Tibial artery (tissue), 4 donors: ENCODE results near the gene UBE2M.
A peak's percentile ranks its signal among the peaks of the same experiment; 100 is the strongest.

Source experiments
- DNase-seq, 2 donors: peaks; one replicate each; pipeline ENCODE4 v3.0.0-alpha.2; 2019
- H3K27ac ChIP-seq, 2 donors: fragments of 200-600 bp; sonication (generic) in 1 of 2; 1 replicate in 1 of 2; 2 replicates in 1 of 2; pipeline ENCODE4 v1.5.1; 2018 to 2019; ENCODE audit warnings: mild to moderate bottlenecking in 1 of 2
- H3K27me3 ChIP-seq, 2 donors: fragments of 200-600 bp; sonication (generic) in 1 of 2; one replicate each; pipeline versions ENCODE4 v1.5.1 to v1.6.0; 2016 to 2019
- H3K36me3 ChIP-seq, 3 donors: fragments of 200-600 bp; sonication (generic) in 2 of 3; one replicate each; pipeline ENCODE4 v1.5.1; 2016 to 2019; ENCODE audit warnings: mild to moderate bottlenecking in 2 of 3
- H3K4me1 ChIP-seq, 4 donors: fragments of 200-600 bp; sonication (generic) in 2 of 4; 1 replicate in 3 of 4; 2 replicates in 1 of 4; pipeline ENCODE4 v1.5.1; 2016 to 2019
- H3K4me3 ChIP-seq, 2 donors: fragments of 200-600 bp; sonication (generic) in 1 of 2; 1 replicate in 1 of 2; 2 replicates in 1 of 2; pipeline ENCODE4 v1.5.1; 2018 to 2019; ENCODE audit warnings: mild to moderate bottlenecking in 2 of 2
- H3K9me3 ChIP-seq, 3 donors: fragments of 200-600 bp; sonication (generic) in 1 of 3; one replicate each; pipeline ENCODE4 v1.5.1; 2016 to 2019
- intact Hi-C: fragments of 100-400 bp; cut with DNase I; formaldehyde crosslinking; loops from one replicate; pipeline ENCODE4 v1.15.0; 2023; ENCODE audit warnings: low total_unique reads
- TF ChIP-seq, protein P1 (sequence below), 2 experiments: fragments of 200-600 bp in 1 of 2; fragments of 450-650 bp in 1 of 2; IDR thresholded peaks; one replicate each; pipeline ENCODE4 v1.5.1; 2017 to 2019; ENCODE audit warnings: antibody characterized with exemption in 2 of 2, mild to moderate bottlenecking in 1 of 2, moderate library complexity in 1 of 2

UBE2M gene

DNA sequence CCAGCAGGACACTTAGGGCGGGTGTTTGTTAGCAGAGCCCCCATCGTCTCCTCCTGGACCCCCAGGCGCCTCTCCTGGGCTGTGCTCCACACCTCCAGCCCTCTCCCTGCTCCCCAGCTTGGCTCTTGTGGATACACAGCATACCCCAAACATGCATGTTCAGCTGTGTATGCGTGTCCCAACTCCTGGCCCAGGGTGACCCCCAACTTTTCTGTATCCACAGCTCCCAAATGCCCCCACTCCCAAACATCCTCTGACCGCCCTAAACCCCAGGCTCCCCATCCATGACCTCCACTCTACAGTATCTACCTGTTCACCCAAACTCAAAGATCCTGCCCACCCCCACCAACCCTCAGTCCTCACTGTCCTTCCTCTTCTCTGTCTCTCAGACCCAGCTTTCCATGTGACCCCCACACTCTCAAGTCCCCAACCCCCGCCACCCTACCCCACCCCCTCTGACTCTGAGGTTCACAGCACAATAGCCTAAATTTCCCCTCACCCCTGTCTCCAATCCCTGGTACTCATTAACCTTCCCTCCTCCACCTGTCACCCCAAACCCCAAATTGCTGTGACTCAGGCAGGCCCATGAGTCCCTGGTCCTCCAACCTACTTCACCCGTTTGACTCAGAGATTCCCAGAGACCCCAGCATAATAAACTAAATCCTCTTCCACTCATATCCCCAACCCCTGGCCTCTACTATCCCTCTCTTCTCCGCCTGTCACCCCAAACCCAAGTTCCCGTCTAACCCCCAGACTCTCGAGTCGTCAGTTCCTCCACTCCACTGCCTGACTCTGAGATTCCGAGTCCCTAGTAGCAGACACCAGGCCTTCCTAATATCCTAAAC lies 968 bp downstream of the UBE2M start:
- no peaks in the 10 kb centered on the region for H3K9me3 ChIP-seq
- H3K4me1 ChIP-seq, result peaks cover 0 to 70% (median 59%) of the 10 kb centered on the region in 4 donors
- H3K27ac ChIP-seq, result peak overlapping the region; percentile 99 to 100
- TF ChIP-seq, protein P1, sequence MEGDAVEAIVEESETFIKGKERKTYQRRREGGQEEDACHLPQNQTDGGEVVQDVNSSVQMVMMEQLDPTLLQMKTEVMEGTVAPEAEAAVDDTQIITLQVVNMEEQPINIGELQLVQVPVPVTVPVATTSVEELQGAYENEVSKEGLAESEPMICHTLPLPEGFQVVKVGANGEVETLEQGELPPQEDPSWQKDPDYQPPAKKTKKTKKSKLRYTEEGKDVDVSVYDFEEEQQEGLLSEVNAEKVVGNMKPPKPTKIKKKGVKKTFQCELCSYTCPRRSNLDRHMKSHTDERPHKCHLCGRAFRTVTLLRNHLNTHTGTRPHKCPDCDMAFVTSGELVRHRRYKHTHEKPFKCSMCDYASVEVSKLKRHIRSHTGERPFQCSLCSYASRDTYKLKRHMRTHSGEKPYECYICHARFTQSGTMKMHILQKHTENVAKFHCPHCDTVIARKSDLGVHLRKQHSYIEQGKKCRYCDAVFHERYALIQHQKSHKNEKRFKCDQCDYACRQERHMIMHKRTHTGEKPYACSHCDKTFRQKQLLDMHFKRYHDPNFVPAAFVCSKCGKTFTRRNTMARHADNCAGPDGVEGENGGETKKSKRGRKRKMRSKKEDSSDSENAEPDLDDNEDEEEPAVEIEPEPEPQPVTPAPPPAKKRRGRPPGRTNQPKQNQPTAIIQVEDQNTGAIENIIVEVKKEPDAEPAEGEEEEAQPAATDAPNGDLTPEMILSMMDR (IDR thresholded peaks at IDR 0.05), result no peak
- H3K36me3 ChIP-seq, result peaks cover 13 to 24% (median 21%) of the 10 kb centered on the region in 3 donors
- peak overlapping the region; percentile 89 to 90 for H3K4me3 ChIP-seq
- intact Hi-C loops, result no loop called here
- H3K27me3 ChIP-seq, result no peaks in the 10 kb centered on the region
- peak in 1 of 2 donors; percentile 64 for DNase-seq

DNA sequence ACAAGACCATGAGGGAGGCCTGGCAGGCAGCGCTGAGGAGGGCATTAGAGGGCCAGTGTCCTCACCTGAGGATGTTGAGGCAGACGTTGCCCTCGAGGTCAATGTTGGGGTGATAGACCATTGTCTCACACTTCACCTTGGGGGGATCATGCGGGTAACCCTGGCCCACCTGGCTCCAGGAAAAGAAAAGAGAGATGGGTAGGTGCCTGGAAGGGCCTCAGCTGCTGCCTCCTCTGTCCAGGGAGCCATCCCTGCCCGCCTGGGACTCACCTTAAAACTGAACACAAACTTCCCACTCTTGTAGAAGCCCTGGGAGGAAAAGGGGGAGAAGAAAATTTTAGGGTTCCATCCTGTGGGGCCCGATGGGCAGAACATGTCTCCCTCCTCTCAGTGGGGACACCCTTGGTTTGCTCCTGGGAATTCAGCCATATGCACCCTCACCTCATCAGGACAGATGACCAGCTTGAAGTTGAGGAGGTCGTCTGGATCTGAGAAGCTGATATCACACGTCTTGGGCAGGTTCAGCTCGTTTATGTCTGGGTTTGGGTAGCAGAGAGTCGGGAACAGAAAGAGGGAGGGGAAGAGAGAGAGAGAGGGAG lies 1.7 kb downstream of the UBE2M start:
- Histone ChIP-seq H3K36me3 (peaks cover 19 to 32% (median 28%) of the 10 kb centered on the region in 3 donors), H3K27me3 (no peaks in the 10 kb centered on the region), H3K27ac (peak overlapping the region; percentile 99 to 100), H3K9me3 (no peaks in the 10 kb centered on the region), H3K4me1 (peaks cover 0 to 65% (median 52%) of the 10 kb centered on the region in 4 donors), H3K4me3 (peak overlapping the region; percentile 89 to 90)
- TF ChIP-seq, protein P1 (IDR thresholded peaks at IDR 0.05), result no peak
- intact Hi-C loops, result no loop called here
- DNase-seq, result peak in 1 of 2 donors; percentile 59

DNA sequence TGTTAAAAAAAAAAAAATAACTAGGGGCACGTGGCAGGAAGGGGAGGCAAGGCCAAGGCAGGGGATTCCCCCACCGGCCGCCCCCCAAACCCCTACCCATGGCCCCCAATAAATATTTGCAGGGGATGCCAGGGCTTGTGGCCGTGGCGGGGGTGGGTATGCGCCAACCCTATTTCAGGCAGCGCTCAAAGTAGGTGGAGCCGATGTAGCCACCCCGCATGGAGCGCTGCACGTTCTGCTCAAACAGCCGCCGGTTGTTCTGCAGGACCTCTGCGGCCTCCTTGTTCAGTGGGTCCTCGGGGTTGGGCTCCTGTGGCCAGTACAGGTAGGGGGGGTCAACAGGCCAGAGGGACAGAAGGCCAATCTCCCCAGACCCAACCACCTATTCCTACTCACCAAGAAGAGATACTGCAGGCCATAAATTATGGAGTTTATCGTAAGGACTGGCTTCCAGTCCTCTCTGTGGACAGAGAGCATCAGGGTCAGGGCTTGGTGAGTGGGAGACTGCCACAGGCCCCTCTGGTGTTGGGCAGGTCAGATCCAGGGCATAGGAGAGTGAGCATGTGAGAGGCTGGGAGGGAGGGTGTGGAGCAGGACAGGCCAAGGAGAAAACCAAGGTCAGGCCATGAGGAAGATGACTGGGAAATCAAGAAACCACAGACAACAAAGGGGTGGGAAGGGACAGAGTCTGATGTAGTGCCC lies 2.3 kb downstream of the UBE2M start:
- Histone ChIP-seq H3K27ac (peak overlapping the region; percentile 99 to 100), H3K4me1 (peaks cover 0 to 58% (median 47%) of the 10 kb centered on the region in 4 donors), H3K36me3 (peaks cover 24 to 38% (median 35%) of the 10 kb centered on the region in 3 donors), H3K4me3 (no peak overlapping the region), H3K27me3 (no peaks in the 10 kb centered on the region), H3K9me3 (no peaks in the 10 kb centered on the region)
- intact Hi-C loops, result no loop called here
- DNase-seq, result peak in 1 of 2 donors; percentile 63
- TF ChIP-seq, protein P1 (IDR thresholded peaks at IDR 0.05), result no peak

DNA sequence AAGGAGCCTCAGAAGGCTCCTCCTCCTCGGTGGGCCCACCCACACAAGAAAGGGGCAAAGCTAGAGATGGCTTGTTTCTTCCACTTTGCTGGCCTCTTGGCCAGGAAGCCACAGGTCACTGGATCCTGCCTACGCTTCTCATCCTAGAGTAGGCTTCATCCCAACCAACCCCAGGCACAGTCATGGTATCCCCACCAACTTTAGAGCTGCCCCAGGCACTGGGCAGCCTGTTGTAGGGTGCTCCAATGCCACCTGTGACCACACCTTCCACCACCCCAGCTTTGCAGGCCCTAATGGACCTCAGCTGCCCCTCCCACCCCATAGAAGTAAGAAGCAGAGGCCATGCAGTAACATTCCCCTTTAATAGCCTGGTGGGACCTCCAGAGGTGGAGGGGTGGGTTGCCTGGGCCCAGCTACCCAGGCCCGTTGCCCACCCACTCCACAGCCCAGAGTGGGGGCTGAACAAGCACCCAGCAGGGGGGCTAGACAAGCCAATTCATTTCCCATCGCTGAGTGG lies 3.0 kb downstream of the UBE2M start:
- peaks cover 30 to 45% (median 40%) of the 10 kb centered on the region in 3 donors for H3K36me3 ChIP-seq
- TF ChIP-seq, protein P1 (IDR thresholded peaks at IDR 0.05), result no peak
- DNase-seq, result no peak
- no peaks in the 10 kb centered on the region for H3K27me3 ChIP-seq
- H3K4me1 ChIP-seq, result peaks cover 0 to 55% (median 46%) of the 10 kb centered on the region in 4 donors
- H3K4me3 ChIP-seq, result peak overlapping the region; percentile 65 to 89
- peak overlapping the region; percentile 99 to 100 for H3K27ac ChIP-seq
- no peaks in the 10 kb centered on the region for H3K9me3 ChIP-seq
- intact Hi-C loops, result no loop called here
